ENCODE measurements around the gene FGD3.
A peak's percentile ranks its signal among the peaks of the same experiment; 100 is the strongest.
"Not testable (repeated sequence)": the region's sequence is repeated elsewhere in the genome, so short reads cannot be mapped to it uniquely, and the experiment has no call there.

FGD3 gene

GRCh38 chr9:92974761-92975755 is 27.7 kb downstream of the FGD3 start:
- DNase-seq (ENCODE audit: low read depth in 3 of 3, low spot score in 1 of 3): no peak

DNA sequence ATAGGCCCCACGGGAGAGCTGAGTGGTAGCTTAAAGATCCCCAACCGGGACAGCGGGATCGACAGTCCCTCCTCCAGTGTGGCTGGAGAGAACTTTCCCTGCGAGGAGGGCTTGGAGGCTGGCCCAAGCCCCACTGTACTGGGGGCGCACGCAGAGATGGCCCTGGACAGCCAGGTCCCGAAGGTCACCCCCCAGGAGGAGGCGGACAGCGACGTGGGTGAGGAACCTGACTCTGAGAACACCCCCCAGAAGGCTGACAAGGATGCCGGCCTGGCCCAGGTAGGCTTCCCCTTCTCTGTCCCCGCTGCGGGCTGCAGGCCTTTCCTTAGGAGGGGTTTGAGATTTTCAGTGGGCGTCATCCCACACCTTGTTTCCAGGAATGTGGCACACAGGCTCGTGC is 29.1 kb downstream of the FGD3 start:
- DNase-seq (ENCODE audit: low read depth in 3 of 3, low spot score in 1 of 3): no peak

DNA sequence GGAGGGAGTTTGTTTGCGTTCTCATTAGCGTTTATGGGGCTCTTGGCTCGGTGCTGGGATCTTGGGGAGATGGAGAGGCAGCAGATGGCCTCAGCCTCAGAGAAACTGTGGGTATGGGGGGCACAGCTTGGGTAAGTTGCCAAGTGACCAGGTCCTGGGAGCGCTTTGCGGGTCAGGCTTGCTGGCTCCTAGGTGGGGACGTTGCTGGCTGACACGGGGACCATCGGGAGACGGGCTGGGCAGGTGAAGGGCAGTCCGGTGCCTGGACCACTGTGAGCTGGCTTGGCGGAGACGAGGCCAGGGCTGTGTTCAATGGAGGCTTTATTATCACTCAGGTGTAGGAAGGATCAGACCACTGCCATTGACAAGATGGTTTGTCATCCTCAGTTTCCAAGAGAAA is 30.0 kb downstream of the FGD3 start:
- DNase-seq (ENCODE audit: low read depth in 3 of 3, low spot score in 1 of 3): no peak

DNA sequence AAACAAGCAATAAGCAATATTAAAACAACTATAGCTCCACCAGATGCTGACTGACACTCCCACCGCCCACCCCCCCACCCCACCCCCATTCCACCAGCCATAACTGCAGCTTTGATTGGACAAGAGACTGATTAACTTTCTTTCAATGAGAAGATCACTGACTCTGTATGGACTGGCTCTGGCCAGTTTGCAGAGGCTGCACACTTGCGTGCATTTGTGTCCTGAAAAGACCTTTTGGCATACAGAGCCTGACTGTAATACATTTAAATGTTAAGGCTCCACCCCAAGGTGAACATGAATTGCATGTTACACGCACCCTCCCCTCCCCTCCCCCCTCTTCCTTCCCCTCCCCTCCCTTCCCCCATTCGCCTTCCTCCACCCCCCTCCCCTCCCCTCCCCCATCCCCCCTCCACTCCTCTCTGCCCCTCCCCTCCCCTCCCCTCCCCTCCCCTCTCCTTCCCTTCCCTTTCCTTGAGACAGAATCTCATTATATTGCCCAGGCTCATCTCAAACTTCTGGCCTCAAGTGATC is 31.1 kb downstream of the FGD3 start:
- no peak for DNase-seq (ENCODE audit: low read depth in 3 of 3, low spot score in 1 of 3)

DNA sequence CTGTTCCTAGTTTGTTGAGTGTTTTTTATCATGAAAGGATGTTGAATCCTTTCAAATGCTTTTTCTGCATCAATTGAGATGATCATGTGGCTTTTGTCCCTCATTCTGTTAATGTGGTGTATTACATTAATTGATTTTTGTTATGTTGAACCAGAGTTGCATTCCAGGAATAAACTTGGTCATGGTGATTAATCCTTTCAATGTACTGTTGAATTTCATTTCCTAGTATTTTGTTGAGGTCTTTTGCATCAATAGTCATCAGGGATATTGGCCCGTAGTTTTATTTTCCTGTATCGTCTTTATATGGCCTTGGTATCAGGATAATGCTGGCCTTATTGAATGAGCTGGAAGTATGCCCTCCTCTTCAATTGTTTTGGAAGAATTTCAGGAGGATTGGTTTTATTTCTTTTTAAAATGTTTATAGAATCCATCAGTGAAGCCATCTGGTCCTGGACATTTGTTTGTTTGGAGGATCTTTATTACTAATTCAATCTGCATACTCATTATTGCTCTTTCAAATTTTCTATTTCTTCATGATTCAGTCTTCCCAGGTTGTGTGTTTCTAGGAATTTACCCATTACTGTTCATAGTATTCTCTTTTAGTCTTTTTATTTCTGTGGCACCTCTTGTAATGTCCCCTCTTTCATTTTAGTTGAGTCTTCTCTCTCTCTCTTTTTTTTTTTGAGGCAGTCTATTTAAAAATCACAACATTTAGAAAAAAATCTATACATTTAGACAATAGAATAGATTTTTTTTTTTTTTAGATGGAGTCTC is 32.1 kb downstream of the FGD3 start:
- DNase-seq (ENCODE audit: low read depth in 3 of 3, low spot score in 1 of 3): no peak

DNA sequence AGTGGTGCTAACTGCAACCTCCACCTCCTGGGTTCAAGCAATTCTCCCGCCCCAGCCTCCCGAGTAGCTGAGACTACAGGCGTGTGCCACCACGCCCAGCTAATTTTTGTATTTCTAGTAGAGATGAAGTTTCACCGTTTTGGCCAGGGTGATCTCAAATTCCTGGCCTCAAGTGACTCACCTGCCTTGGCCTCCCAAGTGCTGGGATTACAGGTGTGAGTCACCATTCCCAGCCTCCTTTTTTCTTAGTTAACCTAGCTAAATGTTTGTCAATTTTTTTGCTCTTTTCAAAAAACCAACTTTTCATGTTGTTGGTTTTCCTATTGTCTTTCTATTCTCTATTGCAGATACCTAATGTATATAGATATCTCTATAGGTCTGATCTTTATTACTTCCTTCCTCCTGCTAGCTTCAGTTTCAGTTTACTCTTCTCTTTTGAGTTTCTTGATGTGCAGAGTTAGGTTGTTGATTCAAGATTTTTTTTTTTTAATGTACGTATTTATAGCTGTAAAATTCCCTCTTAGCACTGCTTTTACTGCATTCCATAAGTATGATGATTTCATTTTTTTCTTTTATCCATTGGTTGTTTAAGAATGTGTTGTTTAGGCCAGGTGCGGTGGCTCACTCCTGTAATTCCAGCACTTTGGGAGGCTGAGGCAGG is 32.9 kb downstream of the FGD3 start:
- no peak for DNase-seq (ENCODE audit: low read depth in 3 of 3, low spot score in 1 of 3)

DNA sequence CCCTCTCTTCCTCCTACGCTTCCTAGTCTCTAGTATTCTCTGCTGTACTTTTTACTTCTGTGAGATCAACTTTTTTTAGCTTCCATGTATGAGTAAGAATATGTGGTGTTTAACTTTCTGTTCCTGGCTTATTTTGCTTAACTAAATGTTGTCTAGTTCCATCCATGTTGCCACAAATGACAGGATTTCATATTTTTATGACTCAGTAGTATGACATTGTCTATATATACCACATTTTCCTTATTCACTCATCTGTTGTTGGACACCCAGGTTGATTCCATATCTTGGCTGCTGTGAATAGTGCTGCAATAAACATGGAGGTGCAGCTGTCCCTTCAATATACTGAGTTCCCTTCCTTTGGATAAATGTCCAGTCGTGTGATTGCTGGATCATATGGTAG is 34.8 kb downstream of the FGD3 start:
- no peak for DNase-seq (ENCODE audit: low read depth in 3 of 3, low spot score in 1 of 3)

GRCh38 chr9:92983984-92984589 is 36.8 kb downstream of the FGD3 start:
- DNase-seq (ENCODE audit: low read depth in 3 of 3, low spot score in 1 of 3): no peak

- DNase-seq (ENCODE audit: low read depth in 3 of 3, low spot score in 1 of 3): no peak
Observed at GRCh38 chr9:92984976-92985375, 37.7 kb downstream of the FGD3 start.

GRCh38 chr9:92986176-92987119 is 39.1 kb downstream of the FGD3 start:
- no peak for DNase-seq (ENCODE audit: low read depth in 3 of 3, low spot score in 1 of 3)

- no peak for DNase-seq (ENCODE audit: low read depth in 3 of 3, low spot score in 1 of 3)
Observed at GRCh38 chr9:92988215-92988768, 41.0 kb downstream of the FGD3 start.

DNA sequence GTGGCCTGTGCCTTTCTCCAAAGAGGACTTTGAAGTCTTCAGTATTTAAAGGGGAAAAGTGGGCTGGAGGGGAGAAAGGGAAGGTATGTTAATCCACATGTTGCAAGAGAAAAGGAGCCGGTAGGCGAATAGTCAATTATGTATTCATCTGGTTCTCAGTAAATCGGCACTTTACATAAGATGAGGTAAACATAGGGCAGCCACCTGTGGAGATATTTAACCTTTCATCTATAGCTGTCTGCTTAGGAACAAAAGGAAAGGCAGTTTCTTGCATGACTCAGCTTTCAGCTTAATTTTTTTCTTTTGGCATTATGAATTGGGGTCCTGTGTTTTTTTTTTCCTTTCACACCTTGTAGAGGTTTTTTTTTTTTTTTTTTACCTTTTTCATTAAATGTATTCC is 42.2 kb downstream of the FGD3 start:
- DNase-seq (ENCODE audit: low read depth in 3 of 3, low spot score in 1 of 3): no peak

- no peak for DNase-seq (ENCODE audit: low read depth in 3 of 3, low spot score in 1 of 3)
Observed at GRCh38 chr9:92990461-92990860, 43.1 kb downstream of the FGD3 start.

- no peak for DNase-seq (ENCODE audit: low read depth in 3 of 3, low spot score in 1 of 3)
Observed at GRCh38 chr9:92992549-92992948, 45.2 kb downstream of the FGD3 start.

GRCh38 chr9:92998871-92999270 is 51.5 kb downstream of the FGD3 start:
- DNase-seq (ENCODE audit: low read depth in 3 of 3, low spot score in 1 of 3): not testable (repeated sequence)

DNA sequence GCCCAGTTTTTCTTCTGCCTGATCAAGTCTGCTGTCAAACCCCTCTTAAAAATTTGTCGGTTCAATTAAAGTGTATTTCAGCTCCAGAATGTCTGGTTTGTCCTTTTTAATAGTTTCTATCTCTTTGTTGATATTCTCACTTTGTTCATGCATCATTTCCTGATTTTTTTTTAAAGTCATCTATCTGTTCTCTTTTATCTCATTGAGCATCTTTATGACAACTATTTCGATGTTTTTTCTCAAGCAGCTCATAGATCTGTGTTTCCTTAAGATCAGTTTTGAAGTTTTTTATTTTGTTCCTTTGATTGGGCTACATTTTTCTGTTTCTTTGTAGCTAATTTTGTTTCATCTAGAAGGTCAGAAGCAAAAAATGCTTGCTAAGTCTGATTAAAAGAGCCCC is 53.7 kb downstream of the FGD3 start:
- no peak for DNase-seq (ENCODE audit: low read depth in 3 of 3, low spot score in 1 of 3)

- no peak for DNase-seq (ENCODE audit: low read depth in 3 of 3, low spot score in 1 of 3)
Observed at GRCh38 chr9:93002700-93003099, 55.4 kb downstream of the FGD3 start.

DNA sequence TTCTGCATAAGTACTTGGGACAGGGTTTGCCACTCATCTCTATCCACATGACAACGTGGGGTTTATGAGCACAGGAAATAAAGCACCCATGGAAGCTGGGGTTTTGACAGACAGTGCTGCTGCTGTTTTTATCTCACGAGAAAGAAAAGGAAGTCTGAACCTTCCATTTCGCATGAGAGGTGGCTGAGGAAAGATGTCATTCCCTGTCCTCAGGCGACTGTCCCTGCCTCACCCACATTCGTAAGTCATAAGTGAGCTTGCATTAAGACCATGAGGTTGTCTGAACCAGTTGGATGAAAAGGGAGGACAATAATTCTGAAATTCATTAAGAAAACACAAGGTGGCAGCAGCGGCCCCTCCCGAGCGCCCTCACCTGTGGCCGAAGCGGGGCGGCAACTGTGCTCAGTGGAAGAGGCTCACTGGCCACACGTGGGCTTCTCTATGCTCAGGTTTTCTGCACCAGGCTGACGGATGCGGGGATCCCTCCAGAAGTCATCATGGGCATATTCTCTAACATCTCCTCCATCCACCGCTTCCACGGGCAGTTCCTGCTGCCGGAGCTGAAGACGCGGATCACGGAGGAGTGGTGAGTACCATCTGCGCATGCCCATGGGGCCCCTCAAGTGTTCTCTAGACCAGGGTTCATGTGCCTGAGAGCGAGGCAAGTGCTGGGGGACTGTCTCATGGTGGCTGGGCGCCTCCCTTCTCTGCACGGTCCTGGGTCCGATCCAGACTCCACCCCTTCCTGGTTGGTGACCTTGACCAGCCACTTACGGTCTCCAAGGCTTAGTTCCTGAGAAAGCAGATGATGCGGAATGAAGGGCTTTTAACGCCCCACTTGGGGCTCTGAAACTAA is 56.5 kb downstream of the FGD3 start:
- peak; percentile 31 to 47 (median 33) for DNase-seq (ENCODE audit: low read depth in 3 of 3, low spot score in 1 of 3)

DNA sequence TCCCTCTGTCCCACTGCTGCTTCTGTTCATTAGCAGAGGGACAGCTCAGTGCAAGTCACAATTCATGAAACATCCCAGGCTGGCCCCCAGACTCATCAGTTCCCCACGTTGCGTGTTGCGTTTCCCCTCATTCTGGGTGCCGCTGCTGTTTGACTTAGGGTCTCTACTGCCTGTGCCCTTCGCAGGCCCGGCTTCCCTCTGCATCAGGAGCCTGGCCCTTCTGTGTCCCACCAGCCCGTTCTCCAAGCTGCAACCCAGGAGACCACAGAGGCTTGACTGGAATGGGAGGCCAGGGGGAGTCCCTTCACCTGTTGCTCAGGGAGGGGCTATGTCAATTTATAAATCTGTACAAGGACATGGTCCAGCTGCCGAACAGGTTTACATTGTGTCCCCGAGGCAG is 57.2 kb downstream of the FGD3 start:
- DNase-seq (ENCODE audit: low read depth in 3 of 3, low spot score in 1 of 3): no peak

Measured in stimulated activated CD4-positive, alpha-beta T cell treated with anti-CD3 and anti-CD28 coated beads, TNF-alpha, amount 100 ng/mL, for 1 hour (primary cell).